ENCODE measurements around the gene GDPD2.

GDPD2 gene

GRCh38 chrX:70437921-70438665 lies 15.0 kb downstream of the GDPD2 start:
- DNase-seq (ENCODE audit: low read depth) = no peak

- no peak for DNase-seq (ENCODE audit: low read depth)
These were observed 15.9 kb downstream of the GDPD2 start for GRCh38 chrX:70439016-70439415.

- no peak for DNase-seq (ENCODE audit: low read depth)
These were observed 19.1 kb downstream of the GDPD2 start for GRCh38 chrX:70442224-70442623.

GRCh38 chrX:70444326-70444945 lies 21.3 kb downstream of the GDPD2 start, which contains the start of gene DLG3:
DLG3 (plus strand) TSS chrX:70444835; CDS start chrX:70445202, 367 bp downstream.
- no peak for DNase-seq (ENCODE audit: low read depth)

GRCh38 chrX:70444946-70445656 lies 22.0 kb downstream of the GDPD2 start:
- no peak for DNase-seq (ENCODE audit: low read depth)

GRCh38 chrX:70445951-70446350 lies 22.8 kb downstream of the GDPD2 start:
- DNase-seq (ENCODE audit: low read depth) = no peak

- DNase-seq (ENCODE audit: low read depth) = no peak
These were observed 23.6 kb downstream of the GDPD2 start for GRCh38 chrX:70446380-70447350.

GRCh38 chrX:70449457-70449966 lies 26.4 kb downstream of the GDPD2 start:
- DNase-seq (ENCODE audit: low read depth) = no peak

- DNase-seq (ENCODE audit: low read depth) = peak; percentile 41
These were observed 29.1 kb downstream of the GDPD2 start for GRCh38 chrX:70452143-70452733.

- no peak for DNase-seq (ENCODE audit: low read depth)
These were observed 30.0 kb downstream of the GDPD2 start for GRCh38 chrX:70453024-70453618.

- DNase-seq (ENCODE audit: low read depth) = peak; percentile 40
These were observed 31.6 kb downstream of the GDPD2 start for GRCh38 chrX:70454441-70455365.

GRCh38 chrX:70455366-70456202 lies 32.5 kb downstream of the GDPD2 start:
- no peak for DNase-seq (ENCODE audit: low read depth)

- DNase-seq (ENCODE audit: low read depth) = no peak
These were observed 33.1 kb downstream of the GDPD2 start for GRCh38 chrX:70456256-70456655.

GRCh38 chrX:70461026-70461425 lies 37.9 kb downstream of the GDPD2 start:
- DNase-seq (ENCODE audit: low read depth) = no peak

- DNase-seq (ENCODE audit: low read depth) = no peak
These were observed 40.9 kb downstream of the GDPD2 start for GRCh38 chrX:70464051-70464450.

GRCh38 chrX:70466968-70467367 lies 43.9 kb downstream of the GDPD2 start:
- DNase-seq (ENCODE audit: low read depth) = no peak

- no peak for DNase-seq (ENCODE audit: low read depth)
These were observed 45.6 kb downstream of the GDPD2 start for GRCh38 chrX:70468709-70469108.

- DNase-seq (ENCODE audit: low read depth) = no peak
These were observed 47.8 kb downstream of the GDPD2 start for GRCh38 chrX:70470850-70471289.

All from activated T-cell treated with anti-CD3 and anti-CD28 coated beads for 1 hour (primary cell).